GM21528 (cell line): ENCODE data around the gene PLA2G3.
"Not testable (repeated sequence)": the region's sequence is repeated elsewhere in the genome, so short reads cannot be mapped to it uniquely, and the experiment has no call there.

Experiments
- ATAC-seq: cut with Tn5 transposase; IDR thresholded peaks from one replicate; pipeline ENCODE4 v1.9.1; 2021; ENCODE audit warnings: mild to moderate bottlenecking, moderate library complexity; ENCODE audit not compliant: unreplicated experiment, low FRiP score

Gene PLA2G3, protein sequence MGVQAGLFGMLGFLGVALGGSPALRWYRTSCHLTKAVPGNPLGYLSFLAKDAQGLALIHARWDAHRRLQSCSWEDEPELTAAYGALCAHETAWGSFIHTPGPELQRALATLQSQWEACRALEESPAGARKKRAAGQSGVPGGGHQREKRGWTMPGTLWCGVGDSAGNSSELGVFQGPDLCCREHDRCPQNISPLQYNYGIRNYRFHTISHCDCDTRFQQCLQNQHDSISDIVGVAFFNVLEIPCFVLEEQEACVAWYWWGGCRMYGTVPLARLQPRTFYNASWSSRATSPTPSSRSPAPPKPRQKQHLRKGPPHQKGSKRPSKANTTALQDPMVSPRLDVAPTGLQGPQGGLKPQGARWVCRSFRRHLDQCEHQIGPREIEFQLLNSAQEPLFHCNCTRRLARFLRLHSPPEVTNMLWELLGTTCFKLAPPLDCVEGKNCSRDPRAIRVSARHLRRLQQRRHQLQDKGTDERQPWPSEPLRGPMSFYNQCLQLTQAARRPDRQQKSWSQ

DNA sequence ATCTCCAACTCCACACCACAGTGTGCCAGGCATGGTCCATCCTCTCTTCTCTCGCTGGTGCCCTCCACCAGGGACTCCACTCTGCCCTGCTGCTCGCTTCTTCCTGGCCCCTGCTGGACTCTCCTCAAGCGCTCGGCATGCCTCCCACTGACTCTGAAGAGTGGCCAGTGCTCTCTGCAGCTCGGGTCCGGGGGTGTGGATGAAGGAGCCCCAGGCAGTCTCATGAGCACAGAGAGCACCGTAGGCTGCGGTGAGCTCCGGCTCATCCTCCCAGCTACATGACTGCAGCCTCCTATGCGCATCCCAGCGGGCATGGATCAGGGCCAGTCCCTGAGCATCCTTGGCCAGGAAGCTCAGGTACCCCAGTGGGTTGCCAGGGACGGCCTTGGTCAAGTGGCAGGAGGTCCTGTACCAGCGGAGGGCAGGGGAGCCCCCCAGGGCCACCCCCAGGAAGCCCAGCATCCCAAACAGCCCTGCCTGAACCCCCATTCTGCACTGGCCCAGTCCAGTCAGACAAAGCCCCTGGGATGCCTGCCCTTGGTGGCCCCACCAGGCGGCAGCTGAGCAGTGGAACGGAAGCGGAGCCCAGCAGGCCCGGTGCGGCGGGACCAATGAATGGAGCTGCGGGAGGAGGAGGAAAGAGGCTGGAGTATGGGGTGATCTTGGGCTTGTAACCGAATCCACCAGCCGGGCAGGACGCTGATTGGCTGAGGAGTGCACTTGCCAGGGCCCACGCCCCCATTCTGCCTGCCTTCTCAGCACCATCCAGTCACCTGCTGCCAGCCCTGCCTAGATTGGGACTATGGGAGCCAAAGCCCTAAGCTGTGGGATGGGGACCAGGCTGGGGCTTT is at the start of gene PLA2G3:
Gene PLA2G3 (minus strand): TSS at position 643 of the 851 bp plus-strand sequence. CDS start 154 bp downstream, at position 489.
- ATAC-seq, result no peak

DNA sequence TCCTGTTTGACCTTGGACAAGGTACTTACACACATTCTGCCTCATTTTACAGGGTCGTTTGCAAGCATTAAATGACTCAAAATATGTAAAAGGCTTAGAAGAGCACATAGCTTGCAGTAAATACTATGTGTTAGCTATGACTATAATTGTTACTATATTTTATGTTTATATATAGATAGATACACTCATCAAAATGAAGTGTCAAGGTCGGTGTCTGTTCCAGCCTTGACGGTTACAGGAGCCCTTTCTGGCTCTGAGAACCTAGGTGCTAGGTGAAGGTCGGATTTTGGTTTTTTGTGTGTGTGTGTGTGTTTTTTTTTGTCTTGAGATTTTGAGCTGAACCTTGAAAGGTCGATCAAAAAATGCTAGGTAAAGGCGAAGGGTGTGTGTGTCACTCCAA is 47.3 kb upstream of the PLA2G3 start:
- no peak for ATAC-seq

DNA sequence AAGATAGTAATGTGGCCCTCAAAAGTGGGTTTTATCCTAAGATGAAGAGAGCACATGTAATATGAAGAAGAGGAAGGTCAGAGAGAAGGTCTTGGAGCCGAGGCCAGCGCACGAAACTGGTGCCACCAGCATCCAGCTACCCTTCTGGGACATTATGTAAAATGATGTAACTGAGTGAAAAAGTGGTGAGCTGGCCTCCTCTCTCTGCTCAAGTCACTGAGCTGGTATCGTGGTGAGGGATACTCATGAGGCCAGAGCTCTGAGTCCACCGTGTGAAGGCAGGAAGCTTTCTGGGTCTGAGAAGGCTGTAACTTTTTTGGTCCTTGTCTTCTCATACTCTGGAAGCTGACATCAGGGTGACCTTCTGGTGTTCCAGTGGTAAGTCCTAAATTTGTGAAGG is 44.7 kb upstream of the PLA2G3 start:
- no peak for ATAC-seq

DNA sequence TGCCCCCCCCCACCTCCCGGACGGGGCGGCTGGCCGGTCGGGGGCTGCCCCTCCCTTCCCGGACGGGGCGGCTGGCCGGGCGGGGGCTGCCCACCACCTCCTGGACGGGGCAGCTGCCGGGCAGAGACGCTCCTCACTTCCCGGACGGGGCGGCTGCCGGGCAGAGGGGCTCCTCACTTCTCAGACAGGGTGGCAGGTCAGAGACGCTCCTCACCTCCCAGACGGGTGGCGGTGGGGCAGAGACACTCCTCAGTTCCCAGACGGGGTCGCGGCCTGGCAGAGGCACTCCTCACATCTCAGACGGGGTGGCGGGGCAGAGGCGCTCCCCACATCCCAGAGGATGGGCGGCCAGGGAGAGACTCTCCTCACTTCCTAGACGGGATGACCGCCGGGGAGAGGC is 43.7 kb upstream of the PLA2G3 start:
- no peak for ATAC-seq

DNA sequence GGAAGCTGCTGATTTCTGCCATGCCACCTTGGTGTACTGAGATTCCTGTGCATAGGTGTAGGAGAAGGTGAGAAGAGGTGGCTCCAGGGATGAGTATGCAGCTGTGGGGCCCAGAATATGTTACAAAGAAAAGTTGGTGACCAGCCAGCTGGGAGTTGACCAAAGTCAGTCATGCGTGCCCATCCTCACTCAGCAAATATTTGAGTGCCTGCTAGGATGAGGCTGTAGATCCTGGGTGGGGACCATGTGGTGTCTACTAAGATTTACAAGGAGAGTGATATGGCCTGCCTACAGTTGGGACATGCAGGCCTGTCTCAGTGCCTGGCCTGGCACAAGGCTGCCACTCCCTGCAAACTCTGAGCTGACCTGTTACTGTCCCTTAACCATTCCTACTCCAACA is 39.0 kb upstream of the PLA2G3 start:
- ATAC-seq, result no peak

DNA sequence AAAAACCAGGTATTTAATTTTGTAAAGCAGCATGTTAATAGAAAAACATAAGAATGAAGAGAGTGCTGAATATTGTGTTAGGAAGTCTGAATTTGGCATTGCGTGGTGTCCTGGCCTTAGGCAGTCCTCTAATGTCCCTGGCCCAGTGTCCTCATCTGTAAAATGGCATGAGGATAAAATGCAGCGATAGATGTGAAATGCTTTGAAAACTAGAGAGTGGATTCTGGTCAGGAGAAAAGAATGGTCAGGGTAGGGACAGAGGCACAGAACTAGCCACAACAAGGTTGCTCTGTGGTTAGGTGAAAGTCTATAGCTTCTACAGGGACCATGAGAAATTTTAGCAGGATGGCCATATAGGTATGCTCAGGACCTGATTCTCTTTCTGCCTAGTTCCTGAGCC is 38.6 kb upstream of the PLA2G3 start:
- ATAC-seq, result no peak

DNA sequence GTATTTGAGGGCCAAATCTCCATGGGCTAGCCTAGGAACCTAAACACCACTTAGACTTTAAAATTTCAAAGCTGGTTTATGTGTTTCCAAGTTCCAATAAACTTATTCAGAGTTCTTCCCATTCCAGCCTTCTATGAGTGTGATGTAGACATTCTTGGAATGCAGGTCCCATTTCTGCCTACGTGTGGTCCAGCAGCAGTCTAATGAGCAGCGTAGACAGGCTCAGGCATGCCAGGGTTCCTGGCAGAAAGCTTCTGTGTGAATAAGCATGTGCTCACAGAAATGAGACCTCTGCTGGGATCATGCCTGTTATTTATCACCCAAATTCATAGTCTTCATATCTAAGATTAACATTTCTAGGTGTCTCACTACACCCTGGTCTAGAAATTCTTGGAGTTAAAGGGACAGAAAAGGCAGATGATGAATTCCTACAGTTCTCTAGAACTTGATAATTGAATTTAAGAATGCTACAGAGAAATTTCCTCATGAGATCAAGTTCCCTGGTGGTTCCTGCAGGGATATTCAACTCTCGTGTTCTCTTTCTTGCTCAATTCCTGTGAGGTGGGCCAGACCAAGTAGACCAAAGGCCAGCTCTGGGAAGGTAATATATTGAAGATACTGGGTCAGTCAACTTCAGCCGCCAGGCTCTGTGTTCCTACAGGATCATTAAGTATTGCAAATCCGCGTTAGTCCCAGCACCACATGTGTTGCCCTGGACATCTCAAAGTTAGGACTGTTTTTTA is 37.3 kb upstream of the PLA2G3 start:
- no peak for ATAC-seq

DNA sequence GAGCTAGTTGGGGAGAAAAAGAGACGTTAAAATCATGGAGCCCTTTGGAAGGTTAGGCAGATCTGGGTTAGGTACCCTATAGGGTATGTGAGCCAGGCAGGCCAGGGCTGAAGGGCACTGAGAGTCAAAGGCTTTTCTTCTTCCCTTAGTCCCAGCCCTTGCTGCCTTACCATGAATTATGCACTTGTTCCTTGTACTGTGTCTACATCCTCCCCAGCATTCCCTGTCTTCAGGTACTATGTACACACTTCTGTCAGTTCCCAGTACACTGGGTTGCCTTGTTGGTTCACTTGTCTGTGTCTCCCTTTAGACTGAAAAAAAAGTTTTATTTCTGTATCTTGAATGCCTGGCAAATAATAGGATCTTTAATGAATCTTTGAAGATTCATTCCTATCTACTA is 36.6 kb upstream of the PLA2G3 start:
- no peak for ATAC-seq

DNA sequence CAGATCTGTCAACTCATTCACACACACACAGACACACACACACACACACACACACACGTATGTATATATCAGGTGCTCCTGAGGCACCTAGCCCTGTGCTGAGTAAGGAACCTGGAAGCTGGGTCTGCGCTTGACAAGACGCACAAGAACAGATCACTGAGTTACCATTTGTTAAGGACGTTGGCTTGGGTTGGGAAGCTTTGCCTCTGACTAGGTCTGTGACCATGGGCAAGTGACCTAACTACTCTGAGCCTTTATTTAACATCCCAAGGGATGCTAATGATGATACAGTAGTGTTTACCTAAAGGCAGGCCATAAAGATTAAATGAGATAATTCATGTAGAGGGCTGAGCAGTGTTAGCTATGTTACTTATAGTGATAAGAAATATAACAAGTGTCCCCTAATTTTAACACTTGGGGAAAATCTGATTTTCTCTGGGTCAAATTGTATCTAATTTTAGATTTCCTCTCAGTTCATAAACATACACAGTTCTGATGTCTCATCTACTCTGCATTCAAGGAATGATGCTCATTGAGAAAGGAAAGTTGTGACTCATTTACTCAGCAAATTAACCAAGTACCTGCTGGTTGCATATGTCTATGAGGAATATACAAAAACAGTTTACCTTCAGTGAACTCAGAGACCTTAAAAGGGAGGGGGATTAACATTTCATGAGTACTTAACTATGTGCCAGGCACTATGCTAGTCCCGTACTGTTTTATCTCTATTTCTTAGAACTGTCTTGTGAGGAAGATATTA is 33.3 kb upstream of the PLA2G3 start:
- ATAC-seq, result no peak

DNA sequence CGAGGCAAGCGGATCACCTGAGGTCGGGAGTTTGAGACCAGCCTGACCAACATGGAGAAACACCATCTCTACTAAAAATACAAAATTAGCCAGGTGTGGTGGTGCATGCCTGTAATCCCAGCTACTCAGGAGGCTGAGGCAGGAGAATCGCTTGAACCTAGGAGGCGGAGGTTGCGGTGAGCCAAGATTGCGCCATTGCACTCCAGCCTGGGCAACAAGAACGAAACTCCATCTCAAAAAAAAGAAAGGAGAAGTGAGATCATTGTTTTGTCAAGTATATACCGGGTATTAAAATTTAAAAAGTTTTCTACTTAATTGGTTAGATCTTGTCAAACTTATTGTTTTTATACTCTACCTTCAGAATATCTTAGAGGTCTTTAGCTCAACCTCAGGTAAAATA is 31.4 kb upstream of the PLA2G3 start:
- ATAC-seq, result not testable (repeated sequence)

DNA sequence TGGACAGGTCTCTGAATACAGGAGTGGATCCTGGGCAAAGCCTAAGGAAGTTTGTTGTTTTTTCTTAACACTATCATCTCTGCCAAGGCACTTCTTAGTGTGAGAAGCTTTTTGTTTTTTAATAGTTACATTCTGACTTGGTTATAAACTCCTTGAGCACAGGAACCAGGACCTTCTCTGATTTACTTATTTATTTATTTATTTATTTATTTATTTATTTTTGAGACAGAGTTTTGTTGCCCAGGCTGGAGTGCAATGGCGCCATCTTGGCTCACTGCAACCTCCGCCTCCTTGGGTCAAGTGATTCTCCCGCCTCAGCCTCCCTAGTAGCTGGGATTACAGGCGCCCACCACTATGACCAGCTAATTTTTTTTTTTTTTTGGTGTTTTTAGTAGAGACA is 30.7 kb upstream of the PLA2G3 start:
- no peak for ATAC-seq

DNA sequence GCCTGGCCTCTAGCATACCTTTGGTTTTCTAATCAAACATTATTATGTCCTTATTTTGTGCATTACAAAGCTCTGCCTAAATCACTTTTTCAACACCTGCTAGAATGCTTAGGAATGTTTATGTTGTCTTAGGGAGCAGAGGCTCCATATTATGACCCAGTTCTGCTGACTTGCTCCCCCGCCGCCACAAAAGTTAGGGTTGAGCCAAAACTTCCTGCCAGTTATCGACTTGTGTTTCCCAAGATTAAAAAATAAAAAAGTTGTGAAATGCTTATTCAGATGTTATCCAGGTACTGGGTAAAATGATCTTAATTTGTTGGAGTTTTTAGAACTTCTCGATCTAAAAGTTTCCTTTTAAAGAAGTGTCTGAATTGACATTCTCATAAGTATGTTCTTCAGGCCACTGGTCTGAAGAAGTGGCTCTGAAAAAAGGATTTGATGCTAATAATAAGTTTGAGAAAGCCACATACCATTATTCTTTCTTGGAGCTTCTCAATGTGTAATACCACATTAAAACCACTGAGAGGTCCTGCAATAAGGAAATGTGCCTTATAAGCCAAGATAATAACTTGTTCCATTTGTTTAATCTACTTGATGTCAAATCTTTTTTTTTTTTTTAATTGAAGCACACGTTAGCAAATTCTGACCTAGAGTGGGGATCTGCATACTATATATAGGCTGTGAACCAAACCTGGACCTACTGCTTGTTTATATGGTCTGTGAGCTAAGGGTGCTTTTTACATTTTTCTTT is 21.9 kb upstream of the PLA2G3 start:
- ATAC-seq, result no peak

DNA sequence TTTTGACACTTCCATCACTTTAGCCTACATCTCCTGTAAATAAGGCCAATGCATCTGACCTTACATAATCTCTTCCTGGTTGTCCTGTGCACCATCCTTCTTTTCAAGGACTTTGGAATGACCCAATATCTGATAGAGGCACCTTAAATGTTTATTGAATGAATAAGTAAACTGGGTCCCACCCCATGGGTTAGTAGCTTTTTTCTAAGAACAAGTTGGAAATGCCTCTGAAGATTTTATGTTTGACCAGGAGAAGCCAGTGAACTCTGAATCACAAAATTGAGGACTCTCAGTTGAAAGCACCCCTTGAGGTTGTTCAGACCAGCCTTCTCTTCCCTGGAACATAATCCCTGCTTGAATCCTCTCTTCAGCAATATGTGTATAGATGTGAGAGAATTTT is 21.1 kb upstream of the PLA2G3 start:
- ATAC-seq, result no peak

DNA sequence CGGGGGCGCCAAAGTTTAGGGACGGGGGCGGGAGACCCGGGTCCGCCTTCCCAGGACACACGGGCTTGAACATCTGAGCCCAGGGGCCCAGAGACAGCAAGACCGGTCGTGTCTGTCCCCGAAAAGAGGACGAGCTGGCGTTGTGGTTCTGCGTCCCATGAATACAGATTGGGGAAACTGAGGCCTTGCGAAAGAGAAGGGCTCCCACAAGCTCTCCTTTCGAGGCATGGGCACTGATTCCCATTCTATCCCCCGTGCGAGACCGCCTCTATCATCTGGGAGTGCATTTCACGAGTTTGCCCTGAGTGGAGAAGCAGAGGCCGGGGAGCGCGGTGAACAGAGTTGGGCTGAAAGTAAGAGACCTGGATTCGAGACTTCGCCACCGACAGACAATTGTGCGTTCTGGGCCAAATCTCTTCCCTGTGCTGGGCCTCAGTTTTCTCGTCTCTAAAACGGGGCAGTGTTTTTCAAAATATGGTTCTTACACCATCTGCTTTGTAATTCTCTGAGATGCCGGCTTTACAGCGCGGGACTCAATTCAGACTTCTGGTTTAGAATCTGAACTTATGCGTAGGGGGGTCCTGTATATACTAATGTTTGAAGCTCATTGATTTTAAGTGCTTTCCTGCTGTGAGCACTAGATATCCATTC is 20.1 kb upstream of the PLA2G3 start:
- ATAC-seq, result peak; percentile 29

DNA sequence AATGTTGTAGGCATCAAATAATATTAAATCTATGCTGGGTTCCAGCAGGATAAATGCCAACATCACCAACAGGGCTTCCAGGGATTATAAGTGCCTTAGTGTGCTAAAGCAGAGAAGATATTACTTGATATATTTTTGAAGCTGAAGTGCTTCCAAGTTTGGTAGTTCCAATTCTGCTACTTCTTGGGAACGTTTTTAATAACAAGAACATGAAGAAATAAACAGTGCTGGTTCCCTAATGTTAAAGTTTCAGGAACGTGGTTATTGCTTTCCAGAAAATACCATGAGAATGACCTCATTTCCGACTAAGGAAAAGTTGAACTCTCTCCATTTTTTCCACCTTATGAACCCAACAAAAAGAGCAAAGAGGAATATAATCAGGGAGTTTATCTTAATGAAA is 15.1 kb upstream of the PLA2G3 start:
- no peak for ATAC-seq

DNA sequence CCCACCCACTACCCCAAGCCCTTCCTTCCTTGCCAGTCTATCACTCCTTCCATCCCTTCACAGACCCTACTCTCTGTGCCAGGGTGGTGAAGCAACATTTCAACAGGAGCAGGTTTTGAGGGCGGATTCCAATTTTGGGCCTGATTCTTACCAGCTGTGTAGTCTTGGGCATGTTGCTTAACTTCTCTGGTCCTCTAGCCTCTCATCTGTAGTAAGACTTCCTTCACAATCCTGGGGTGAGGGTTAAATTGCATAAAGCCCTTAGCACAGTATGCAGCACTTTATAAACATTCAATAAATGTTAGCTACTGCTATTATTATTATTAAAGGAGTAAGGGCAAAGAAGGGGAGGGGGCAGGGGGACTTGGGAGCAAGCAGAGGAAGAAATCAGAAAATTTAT is 14.7 kb upstream of the PLA2G3 start:
- no peak for ATAC-seq

DNA sequence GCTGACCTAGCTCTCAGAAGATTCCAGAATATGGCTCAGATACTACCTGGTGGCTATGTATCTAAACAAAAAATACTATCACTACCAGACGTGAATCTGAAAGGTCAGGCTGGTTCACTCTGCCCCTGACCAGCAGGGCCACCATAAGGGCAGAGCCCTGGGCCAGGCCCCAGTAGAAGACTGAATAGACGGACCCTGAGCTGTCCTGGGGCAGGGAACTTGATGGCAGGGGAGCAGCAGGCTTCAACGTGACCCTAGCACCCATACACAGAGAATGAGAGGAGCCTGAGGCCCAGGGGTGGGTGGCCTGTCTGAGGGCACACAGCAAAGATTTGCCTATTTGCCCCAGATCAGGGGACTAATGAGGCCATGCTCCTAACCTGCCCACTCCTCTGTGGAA is 13.0 kb upstream of the PLA2G3 start:
- no peak for ATAC-seq

DNA sequence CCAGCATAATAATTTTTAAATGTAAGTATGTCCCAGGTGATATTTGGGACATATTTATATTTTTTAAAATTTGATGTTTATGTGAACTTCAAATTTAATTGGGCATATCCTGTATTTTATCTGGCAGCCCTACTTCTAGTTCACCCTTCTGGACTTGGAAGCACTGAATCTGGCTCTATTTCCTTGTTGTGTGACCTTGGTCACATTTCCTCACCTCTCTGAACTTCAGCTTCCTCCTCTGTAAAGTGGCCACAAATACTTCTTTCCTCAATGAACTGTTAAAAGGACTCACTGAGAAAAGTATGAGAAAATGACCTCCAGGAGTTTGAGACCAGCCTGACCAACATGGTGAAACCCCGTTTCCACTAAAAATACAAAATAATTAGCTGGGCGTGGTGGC is 11.6 kb upstream of the PLA2G3 start:
- ATAC-seq, result no peak

DNA sequence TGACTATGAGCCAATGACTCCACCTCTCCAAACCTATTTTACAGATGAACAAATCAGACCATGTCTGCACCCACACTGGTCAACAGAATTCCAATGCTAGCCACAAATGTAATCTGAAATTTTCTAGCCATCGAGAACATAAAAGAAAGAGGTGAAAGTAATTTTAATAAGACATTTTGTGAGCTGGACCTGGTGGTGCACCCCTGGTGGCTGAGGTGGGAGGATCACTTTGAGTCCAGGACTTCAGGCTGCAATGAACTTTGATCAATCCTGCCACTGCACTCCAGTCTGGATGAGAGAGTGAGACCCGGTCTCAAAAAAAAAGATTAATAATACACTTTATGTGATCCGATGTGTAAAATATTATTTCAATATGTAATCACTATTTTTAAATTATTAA is 10.3 kb upstream of the PLA2G3 start:
- no peak for ATAC-seq
